Measurements from ENCODE around the gene SRRM5. TPM values are rescaled to one million over a fixed set of nuclear protein-coding genes. Genes with fewer than 3 reads are reported as not detected.

Gene SRRM5
- total RNA-seq, 1 experiment from 2014 or later = 0.70 TPM

- H4K5ac ChIP-seq (ENCODE audit: insufficient read length, low read depth, low read length) = no peak overlapping the region
- H2AK5ac ChIP-seq (ENCODE audit: insufficient read length, low read length) = no peak overlapping the region
- no peak overlapping the region for H3K27ac ChIP-seq (ENCODE audit: insufficient read length, low read depth, low read length)
Measured at GRCh38 chr19:43633520-43633919, 21.6 kb downstream of the SRRM5 start.

More at GRCh38 chr19:43633520-43633919, 21.6 kb downstream of the SRRM5 start:
- Mint-ChIP-seq H3K4me1 (peaks cover 12 to 26% of the 10 kb centered on the region in 2 experiments), H3K9me3 (no peaks in the 10 kb centered on the region), H3K36me3 (ENCODE audit: insufficient read depth in 1 of 3, low read depth in 3 of 3) (0 out of 7 replicates have a peak, but pooled peaks cover 0 to 2% (median 0%) of the 10 kb centered on the region in 3 experiments), H3K27me3 (ENCODE audit: low read depth) (peaks cover 59% of the 10 kb centered on the region), H3K27ac (no peak overlapping the region), H3K4me3 (no peak overlapping the region)
- Histone ChIP-seq H3K14ac (ENCODE audit: insufficient read depth, low read length) (no peak overlapping the region), H3K18ac (ENCODE audit: insufficient read length, low read depth, low read length) (no peak overlapping the region), H4K8ac (replicated peaks; ENCODE audit: insufficient read length, low read depth, low read length) (no peak overlapping the region), H2BK5ac (ENCODE audit: insufficient read length, low read length) (no peak overlapping the region), H3K23ac (ENCODE audit: insufficient read length, low read depth, low read length) (no peak overlapping the region), H3K23me2 (ENCODE audit: insufficient read length, low read depth, low read length, poor library complexity, severe bottlenecking) (peaks cover 10% of the 10 kb centered on the region), H3K4me1 (ENCODE audit: insufficient read depth, low read length) (peaks cover 3% of the 10 kb centered on the region; the same call in 1 of the 2 replicates), H2BK15ac (ENCODE audit: low read depth, low read length) (no peak overlapping the region), H3K9ac (ENCODE audit: extremely low read depth, insufficient read length, low read length) (no peak overlapping the region), H2BK20ac (ENCODE audit: low read depth, low read length, poor library complexity, severe bottlenecking) (no peak overlapping the region), H3K9me3 (ENCODE audit: control insufficient read depth, low read depth, low read length) (no peaks in the 10 kb centered on the region), H3K79me1 (ENCODE audit: insufficient read depth, low read depth, low read length, poor library complexity, severe bottlenecking) (no peaks in the 10 kb centered on the region), H3K4ac (ENCODE audit: low read depth, low read length) (no peak overlapping the region), H2AFZ (ENCODE audit: low read length) (no peak overlapping the region), H3K79me2 (ENCODE audit: insufficient read depth, low read length) (no peaks in the 10 kb centered on the region), H4K20me1 (ENCODE audit: control insufficient read depth, insufficient read depth, insufficient read length) (no peaks in the 10 kb centered on the region), H3K56ac (ENCODE audit: insufficient read length, low read depth, low read length) (no peak overlapping the region), H3T11ph (ENCODE audit: low read length) (no peak overlapping the region), H3K4me2 (ENCODE audit: insufficient read depth, insufficient read length, low read length) (no peak overlapping the region), H2BK12ac (ENCODE audit: insufficient read length, low read depth, low read length) (no peak overlapping the region), H4K91ac (ENCODE audit: insufficient read length, low read depth, low read length) (no peak overlapping the region), H3K27me3 (ENCODE audit: insufficient read depth, low read length) (peaks cover 5% of the 10 kb centered on the region; the same call in 1 of the 2 replicates), H2BK120ac (ENCODE audit: low read depth, low read length, poor library complexity, severe bottlenecking) (no peak overlapping the region)
- TF ChIP-seq, protein P1, sequence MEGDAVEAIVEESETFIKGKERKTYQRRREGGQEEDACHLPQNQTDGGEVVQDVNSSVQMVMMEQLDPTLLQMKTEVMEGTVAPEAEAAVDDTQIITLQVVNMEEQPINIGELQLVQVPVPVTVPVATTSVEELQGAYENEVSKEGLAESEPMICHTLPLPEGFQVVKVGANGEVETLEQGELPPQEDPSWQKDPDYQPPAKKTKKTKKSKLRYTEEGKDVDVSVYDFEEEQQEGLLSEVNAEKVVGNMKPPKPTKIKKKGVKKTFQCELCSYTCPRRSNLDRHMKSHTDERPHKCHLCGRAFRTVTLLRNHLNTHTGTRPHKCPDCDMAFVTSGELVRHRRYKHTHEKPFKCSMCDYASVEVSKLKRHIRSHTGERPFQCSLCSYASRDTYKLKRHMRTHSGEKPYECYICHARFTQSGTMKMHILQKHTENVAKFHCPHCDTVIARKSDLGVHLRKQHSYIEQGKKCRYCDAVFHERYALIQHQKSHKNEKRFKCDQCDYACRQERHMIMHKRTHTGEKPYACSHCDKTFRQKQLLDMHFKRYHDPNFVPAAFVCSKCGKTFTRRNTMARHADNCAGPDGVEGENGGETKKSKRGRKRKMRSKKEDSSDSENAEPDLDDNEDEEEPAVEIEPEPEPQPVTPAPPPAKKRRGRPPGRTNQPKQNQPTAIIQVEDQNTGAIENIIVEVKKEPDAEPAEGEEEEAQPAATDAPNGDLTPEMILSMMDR (conservative IDR thresholded peaks at IDR 0.05) = no peak
- no CpG with 5 or more reads among the region's 4 CpGs for WGBS (ENCODE audit: extremely low coverage, insufficient read length, low lambda C conversion rate)
- DNase-seq = no peak
